CD8-positive, alpha-beta memory T cell (primary cell): ENCODE results near the gene DQX1. TPM values are rescaled to one million over a fixed set of nuclear protein-coding genes. Genes with fewer than 3 reads are reported as not detected.

Experiments
- CTCF ChIA-PET: fragments of 350-600 bp; sonication (Branson Sonifier 250); formaldehyde crosslinking; loops from one replicate; lab custom pipeline; 2021; ENCODE audit warnings: antibody characterized with exemption; lab: Charles Lee
- POLR2A ChIA-PET: fragments of 350-600 bp; sonication (Branson Sonifier 250); formaldehyde crosslinking; loops from one replicate; lab custom pipeline; 2021; ENCODE audit warnings: antibody characterized with exemption; lab: Charles Lee
- DNase-seq, 5 donors: peaks; one replicate each; pipeline versions ENCODE4 v3.0.0 to v3.0.0-alpha.2; 2020 to 2022; ENCODE audit warnings: mixed read lengths in 1 of 5
- H3K27ac ChIP-seq: one replicate; pipeline ENCODE4 v1.7.0; 2013; ENCODE audit warnings: low read depth, mild to moderate bottlenecking, low read length, moderate library complexity
- H3K27me3 ChIP-seq: 2 replicates; pipeline ENCODE4 v1.7.0; 2013; ENCODE audit warnings: low read length, mild to moderate bottlenecking; ENCODE audit not compliant: insufficient read depth, poor library complexity, severe bottlenecking
- H3K36me3 ChIP-seq: 2 replicates; pipeline ENCODE4 v1.7.0; 2013; ENCODE audit warnings: mild to moderate bottlenecking, low read length, moderate library complexity; ENCODE audit not compliant: insufficient read depth
- H3K4me1 ChIP-seq: 2 replicates; pipeline ENCODE4 v1.7.0; 2013; ENCODE audit warnings: mild to moderate bottlenecking, low read length, moderate library complexity; ENCODE audit not compliant: insufficient read depth
- H3K4me3 ChIP-seq: 2 replicates; pipeline ENCODE4 v1.7.0; 2013; ENCODE audit warnings: mild to moderate bottlenecking, low read length
- H3K9me3 ChIP-seq: 2 replicates; pipeline ENCODE4 v1.7.0; 2013; ENCODE audit warnings: mild to moderate bottlenecking, low read length
- H3K27ac Mint-ChIP-seq, 8 donors: one replicate each; pipeline ENCODE4 v1.8.0; 2020 to 2021; ENCODE audit warnings: mixed read lengths in 8 of 8, mild to moderate bottlenecking in 6 of 8, inconsistent platforms in 3 of 8, moderate library complexity in 3 of 8
- H3K27me3 Mint-ChIP-seq, 2 donors: one replicate each; pipeline ENCODE4 v1.8.0; 2020 to 2021; ENCODE audit warnings: mixed read lengths in 2 of 2, mild to moderate bottlenecking in 1 of 2, moderate library complexity in 1 of 2
- H3K36me3 Mint-ChIP-seq, 3 donors: one replicate each; pipeline ENCODE4 v1.8.0; 2020 to 2021; ENCODE audit warnings: mixed read lengths in 3 of 3, inconsistent platforms in 1 of 3, mild to moderate bottlenecking in 1 of 3
- H3K4me1 Mint-ChIP-seq, 3 donors: one replicate each; pipeline ENCODE4 v1.8.0; 2020 to 2021; ENCODE audit warnings: mixed read lengths in 3 of 3, inconsistent platforms in 1 of 3, mild to moderate bottlenecking in 1 of 3
- H3K4me3 Mint-ChIP-seq, 7 donors: one replicate each; pipeline ENCODE4 v1.8.0; 2020 to 2021; ENCODE audit warnings: mixed read lengths in 7 of 7, mild to moderate bottlenecking in 6 of 7, moderate library complexity in 4 of 7, inconsistent platforms in 2 of 7
- H3K9me3 Mint-ChIP-seq, 5 donors: one replicate each; pipeline ENCODE4 v1.8.0; 2020 to 2022; ENCODE audit warnings: mixed read lengths in 5 of 5, mild to moderate bottlenecking in 3 of 5, moderate library complexity in 2 of 5, inconsistent platforms in 1 of 5
- polyA plus RNA-seq: library from polyadenylated mRNA; unstranded; fragments of 300-500 nt; fragmentation: Illumina TruSeq; gene quantifications from one replicate; pipeline ENCODE4 v1.2.3, GENCODE V29; 2021
- total RNA-seq, 2 experiments: library from RNA; stranded (reverse); gene quantifications; one replicate each; pipeline ENCODE4 v1.2.3, GENCODE V29; 2021

DQX1 gene
- total and polyA plus RNA-seq, 3 experiments from 2014 or later = 0.51 to 0.83 TPM; not detected in 1

DNA sequence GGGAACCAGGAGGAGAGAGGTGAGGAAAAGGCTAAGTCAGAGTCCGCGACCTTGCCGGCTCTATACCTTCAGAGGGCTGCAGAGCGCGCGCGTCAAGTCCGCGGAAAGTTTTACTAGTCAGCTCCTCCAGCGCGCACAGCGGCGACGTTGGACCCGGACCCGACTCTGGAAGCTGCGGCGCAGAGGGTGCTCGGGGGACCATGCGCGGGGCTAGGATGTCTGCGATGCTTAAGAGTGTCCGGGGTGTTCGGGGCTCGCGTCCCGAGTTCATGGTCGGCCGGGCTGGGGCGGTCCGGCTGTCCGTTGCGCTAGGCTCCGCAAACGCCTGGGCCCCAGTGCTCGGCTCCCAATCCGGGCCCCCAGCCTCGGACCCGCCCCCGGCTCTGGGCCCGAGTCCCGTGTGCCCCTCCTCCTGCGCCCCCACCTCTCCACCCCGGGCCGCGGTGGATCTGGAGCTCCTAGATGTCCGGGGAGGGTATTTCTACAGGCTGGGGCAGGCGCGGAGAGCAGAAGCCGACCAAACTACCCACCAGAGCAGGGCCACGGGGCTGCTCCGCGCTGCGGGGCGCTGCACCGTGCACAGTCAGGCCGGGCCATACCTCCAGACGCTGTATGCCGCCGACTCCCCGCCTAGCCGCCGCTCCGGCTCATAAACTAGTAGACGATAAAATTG lies 26.6 kb downstream of the DQX1 start, which contains the start of gene LBX2:
Gene LBX2, minus strand, starts transcription at position 337 of the 673 bp plus-strand sequence. Its CDS starts 66 bp downstream, at position 271.
- peaks cover 20% of the 10 kb centered on the region for H3K27me3 ChIP-seq
- Mint-ChIP-seq H3K27me3 (peaks cover 36 to 55% of the 10 kb centered on the region in 2 donors), H3K27ac (peak within 1 kb of the TSS; percentile 36 to 92 (median 60)), H3K4me1 (peaks cover 29 to 52% (median 35%) of the 10 kb centered on the region in 3 donors), H3K36me3 (peaks cover 0 to 8% (median 2%) of the 10 kb centered on the region in 3 donors), H3K9me3 (peaks cover 0 to 2% (median 0%) of the 10 kb centered on the region in 5 donors), H3K4me3 (peak within 1 kb of the TSS; percentile 88 to 95 (median 91))
- CTCF ChIA-PET = interaction anchor here (0.7 to 1.8 kb wide), 4 partner anchors 10 to 45 kb away, joined by 3 to 7 read pairs (median 4); partner anchors contain the start of genes CCDC142 and TTC31
- H3K36me3 ChIP-seq = no peaks in the 10 kb centered on the region
- H3K9me3 ChIP-seq = no peaks in the 10 kb centered on the region
- no peak within 1 kb of the TSS for H3K27ac ChIP-seq
- no peak for DNase-seq
- peaks cover 33% of the 10 kb centered on the region for H3K4me1 ChIP-seq
- peak within 1 kb of the TSS; percentile 58 for H3K4me3 ChIP-seq
- POLR2A ChIA-PET = no interaction called here

DNA sequence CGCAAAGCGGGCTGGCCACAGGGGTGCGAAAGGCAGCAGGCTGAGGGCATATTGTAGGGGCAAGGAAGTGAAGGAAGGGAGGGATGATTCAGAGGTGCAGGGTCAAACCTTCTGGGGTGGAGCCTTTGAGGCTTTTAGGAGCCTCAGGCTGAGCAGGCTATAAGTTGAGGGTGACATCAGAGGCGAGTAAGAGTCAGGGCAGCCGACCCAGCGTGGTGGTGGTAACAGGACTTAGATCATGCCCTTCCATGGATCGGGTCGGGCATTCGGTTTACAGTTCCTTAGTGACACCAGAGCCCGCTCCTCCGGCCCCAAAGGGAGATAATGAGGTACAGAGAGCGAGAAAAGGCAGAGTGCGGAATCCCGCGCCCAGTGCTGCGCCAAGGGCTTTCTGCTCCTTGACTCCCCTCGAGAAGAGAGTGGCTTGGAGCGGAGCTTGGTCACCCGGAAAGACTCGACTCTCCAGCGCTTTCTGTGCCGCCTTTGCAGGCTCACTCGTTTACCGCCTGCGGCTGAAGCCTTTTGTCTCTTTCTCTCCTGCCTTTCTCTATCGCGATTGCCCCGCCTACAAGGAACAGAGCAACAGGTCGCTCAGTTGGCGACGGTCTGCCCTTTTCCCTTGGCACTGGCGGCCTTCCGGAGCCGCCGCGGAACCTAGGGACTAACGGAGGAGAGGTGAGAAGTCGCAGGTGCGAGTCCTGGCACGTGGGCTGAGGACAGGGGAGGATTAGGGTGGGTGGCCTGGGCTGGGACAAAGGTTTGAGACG lies 27.3 kb downstream of the DQX1 start:
- peaks cover 31% of the 10 kb centered on the region for H3K4me1 ChIP-seq
- peaks cover 27 to 45% (median 30%) of the 10 kb centered on the region in 3 donors for H3K4me1 Mint-ChIP-seq
- CTCF ChIA-PET = interaction anchor here (0.7 to 1.8 kb wide), 4 partner anchors 15 to 46 kb away, joined by 3 to 7 read pairs (median 4); partner anchors contain the start of genes CCDC142 and TTC31

DNA sequence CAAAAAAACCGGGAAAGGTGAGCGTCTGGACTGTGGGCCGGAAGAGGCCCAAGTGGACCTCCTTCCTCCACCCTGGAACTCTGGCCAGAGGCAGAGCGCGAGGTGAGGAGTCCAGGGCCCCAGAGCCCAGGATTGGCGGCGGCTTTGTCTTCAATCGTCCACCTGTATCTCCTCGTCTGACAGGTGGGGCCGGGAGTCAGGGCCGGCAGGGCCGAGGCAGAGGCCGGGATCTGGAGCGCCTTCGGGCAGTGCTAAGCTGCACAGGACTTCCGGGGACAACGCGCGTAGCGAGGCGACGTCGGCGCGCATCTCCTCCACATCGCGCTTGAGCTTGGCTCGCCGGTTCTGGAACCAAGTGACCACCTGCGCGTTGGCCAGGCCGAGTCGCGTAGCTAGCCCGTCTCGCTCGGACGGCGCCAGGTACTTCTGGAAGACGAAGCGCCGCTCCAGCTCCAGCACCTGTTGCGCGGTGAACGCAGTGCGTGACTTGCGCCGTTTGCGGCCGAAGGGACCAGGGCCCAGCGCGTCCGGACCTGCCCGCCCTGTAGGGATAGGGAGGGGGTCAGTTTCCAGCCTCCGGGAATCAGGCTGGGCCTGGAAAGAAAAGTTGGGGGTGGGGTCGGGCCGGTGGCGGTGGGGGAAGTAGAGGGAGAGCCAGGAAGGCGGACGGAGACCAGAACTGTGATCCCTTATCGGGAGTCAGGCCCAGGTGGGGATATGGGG lies 28.1 kb downstream of the DQX1 start:
- no peaks in the 10 kb centered on the region for H3K36me3 ChIP-seq
- CTCF ChIA-PET = interaction anchor here (0.7 to 1.0 kb wide), 3 partner anchors 14 to 34 kb away, joined by 3 read pairs; partner anchors contain the start of gene DQX1
- no peaks in the 10 kb centered on the region for H3K9me3 Mint-ChIP-seq
- DNase-seq = no peak
- H3K27me3 ChIP-seq = peaks cover 18% of the 10 kb centered on the region
- H3K4me1 ChIP-seq = peaks cover 24% of the 10 kb centered on the region
- no peaks in the 10 kb centered on the region for H3K9me3 ChIP-seq
- POLR2A ChIA-PET = interaction anchor here (1.1 kb wide), 1 partner anchor 25 kb away, joined by 3 read pairs; the partner anchor contains the start of gene MRPL53
- peak overlapping the region; percentile 58 for H3K4me3 ChIP-seq
- H3K27ac ChIP-seq = no peak overlapping the region
- peak overlapping the region in 7 of 8 donors; percentile 9 to 92 (median 56) for H3K27ac Mint-ChIP-seq
- peak overlapping the region; percentile 88 to 95 (median 91) for H3K4me3 Mint-ChIP-seq
- peaks cover 0 to 18% (median 7%) of the 10 kb centered on the region in 3 donors for H3K36me3 Mint-ChIP-seq
- peaks cover 34 to 42% of the 10 kb centered on the region in 2 donors for H3K27me3 Mint-ChIP-seq
- peaks cover 23 to 37% (median 27%) of the 10 kb centered on the region in 3 donors for H3K4me1 Mint-ChIP-seq

More for the DNA sequence above, 27.3 kb downstream of the DQX1 start:
- Histone ChIP-seq H3K27ac (no peak overlapping the region), H3K4me3 (peak overlapping the region; percentile 58), H3K9me3 (no peaks in the 10 kb centered on the region), H3K27me3 (peaks cover 20% of the 10 kb centered on the region), H3K36me3 (no peaks in the 10 kb centered on the region)
- peaks cover 0 to 12% (median 3%) of the 10 kb centered on the region in 3 donors for H3K36me3 Mint-ChIP-seq
- H3K9me3 Mint-ChIP-seq = no peaks in the 10 kb centered on the region
- peak overlapping the region in 7 of 8 donors; percentile 42 to 92 (median 64) for H3K27ac Mint-ChIP-seq
- peak overlapping the region; percentile 88 to 95 (median 91) for H3K4me3 Mint-ChIP-seq
- H3K27me3 Mint-ChIP-seq = peaks cover 34 to 48% of the 10 kb centered on the region in 2 donors
- DNase-seq = no peak
- POLR2A ChIA-PET = interaction anchor here (1.1 kb wide), 1 partner anchor 26 kb away, joined by 3 read pairs; the partner anchor contains the start of gene MRPL53

DNA sequence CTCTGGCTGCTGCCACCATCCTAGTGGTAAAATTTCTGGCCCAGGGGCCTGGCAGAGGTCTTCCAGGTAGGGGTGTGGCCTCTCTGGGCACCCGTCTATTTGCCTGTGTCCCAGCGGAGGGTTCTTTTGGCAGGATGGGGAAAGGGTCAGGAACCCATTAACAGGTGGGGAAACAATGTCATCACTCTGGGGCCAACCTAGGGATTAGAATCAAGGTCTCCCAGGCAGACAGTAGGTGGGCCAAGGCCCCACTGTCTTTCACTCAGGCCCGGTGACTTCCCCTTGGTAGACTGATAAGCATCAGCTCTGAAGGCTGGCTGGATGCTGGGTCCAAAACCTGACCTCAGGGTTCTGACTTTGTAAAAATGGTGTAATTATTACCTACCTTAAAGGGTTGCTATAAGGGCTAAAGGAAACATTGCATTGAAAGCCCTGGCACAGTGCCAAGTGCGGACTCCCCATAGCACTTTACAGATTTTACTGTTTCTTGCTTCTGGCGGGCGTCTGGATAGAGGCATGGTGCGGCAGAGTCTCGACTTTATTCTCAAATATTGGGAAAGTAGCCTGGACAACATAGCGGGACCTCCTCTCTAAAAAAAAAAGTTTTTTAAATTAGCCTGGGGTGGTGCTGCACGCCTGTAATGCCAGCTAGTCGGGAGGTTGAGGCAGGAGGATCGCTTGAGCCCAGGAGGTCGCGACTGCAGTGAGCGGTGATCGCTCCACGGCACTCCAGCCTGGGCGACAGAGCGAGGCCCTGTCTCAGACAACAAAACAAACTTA lies 28.8 kb downstream of the DQX1 start:
- peaks cover 30 to 36% of the 10 kb centered on the region in 2 donors for H3K27me3 Mint-ChIP-seq
- DNase-seq = no peak
- H3K4me3 Mint-ChIP-seq = peak overlapping the region; percentile 60 to 95 (median 91)
- Histone ChIP-seq H3K27me3 (peaks cover 11% of the 10 kb centered on the region), H3K4me3 (peak overlapping the region; percentile 58), H3K4me1 (peaks cover 20% of the 10 kb centered on the region), H3K27ac (no peak overlapping the region), H3K36me3 (peaks cover 5% of the 10 kb centered on the region), H3K9me3 (no peaks in the 10 kb centered on the region)
- H3K4me1 Mint-ChIP-seq = peaks cover 16 to 30% (median 20%) of the 10 kb centered on the region in 3 donors
- H3K9me3 Mint-ChIP-seq = no peaks in the 10 kb centered on the region
- CTCF ChIA-PET = interaction anchor here (0.7 to 1.3 kb wide), 4 partner anchors 13 to 35 kb away, joined by 3 read pairs; partner anchors contain the start of genes DQX1 and MRPL53
- peak overlapping the region in 2 of 8 donors; percentile 9 to 26 for H3K27ac Mint-ChIP-seq
- peaks cover 0 to 26% (median 10%) of the 10 kb centered on the region in 3 donors for H3K36me3 Mint-ChIP-seq
- POLR2A ChIA-PET = interaction anchor here (1.1 kb wide), 1 partner anchor 24 kb away, joined by 3 read pairs; the partner anchor contains the start of gene MRPL53

DNA sequence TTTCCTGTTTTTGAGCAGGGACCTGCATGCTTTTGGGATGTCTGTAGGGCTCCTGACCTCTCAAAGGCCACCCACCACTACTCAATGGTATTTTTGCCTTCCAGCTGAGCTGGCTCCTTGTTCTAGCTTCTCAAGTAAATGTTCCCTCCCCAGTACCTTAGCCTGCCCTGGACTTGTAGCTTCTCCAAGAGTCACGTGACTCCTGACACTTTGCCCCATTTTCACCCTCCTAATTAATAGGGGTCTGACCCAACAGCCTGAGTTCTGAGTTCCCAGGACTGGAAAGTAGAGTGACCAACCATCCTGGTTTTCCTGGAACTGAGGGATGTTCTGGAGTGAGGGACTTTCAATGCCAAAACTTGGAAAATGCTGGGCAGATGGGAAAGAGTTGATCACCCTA lies 30.6 kb downstream of the DQX1 start:
- peaks cover 11% of the 10 kb centered on the region for H3K27me3 ChIP-seq
- no peak overlapping the region for H3K27ac ChIP-seq
- H3K4me1 ChIP-seq = peaks cover 20% of the 10 kb centered on the region
- ChIA-PET POLR2A (no interaction called here), CTCF (interaction anchor here (1.7 kb wide), 1 partner anchor 10 kb away, joined by 6 read pairs; no protein-coding TSS in a partner anchor)
- H3K9me3 Mint-ChIP-seq = no peaks in the 10 kb centered on the region
- H3K36me3 ChIP-seq = peaks cover 22% of the 10 kb centered on the region
- H3K27me3 Mint-ChIP-seq = peaks cover 17 to 18% of the 10 kb centered on the region in 2 donors
- H3K9me3 ChIP-seq = no peaks in the 10 kb centered on the region
- peak overlapping the region in 3 of 8 donors; percentile 34 to 69 (median 63) for H3K27ac Mint-ChIP-seq
- peak overlapping the region in 2 of 7 donors; percentile 13 to 39 for H3K4me3 Mint-ChIP-seq
- H3K36me3 Mint-ChIP-seq = peaks cover 7 to 43% (median 14%) of the 10 kb centered on the region in 3 donors
- DNase-seq = no peak
- H3K4me1 Mint-ChIP-seq = peaks cover 12 to 26% (median 18%) of the 10 kb centered on the region in 3 donors
- no peak overlapping the region for H3K4me3 ChIP-seq

DNA sequence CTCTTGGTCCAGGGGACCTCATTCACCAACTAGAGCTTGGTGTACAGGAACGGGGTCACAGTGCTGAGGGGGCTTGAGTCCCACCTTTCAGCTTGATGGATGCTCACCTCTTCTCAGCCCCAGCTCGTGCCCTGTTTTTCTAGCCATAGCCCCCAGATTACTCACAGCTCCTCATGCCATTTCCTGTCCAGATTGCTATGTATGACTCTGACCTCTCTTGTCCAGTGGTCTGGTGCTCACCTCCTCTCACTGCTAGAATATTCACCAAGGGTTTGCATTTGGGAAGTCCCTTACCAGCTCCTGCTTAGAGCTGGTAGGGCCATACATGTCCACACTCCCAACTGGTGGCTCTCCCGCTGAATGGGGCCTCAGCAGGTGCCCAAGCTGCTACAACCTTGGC lies 32.5 kb downstream of the DQX1 start:
- Mint-ChIP-seq H3K9me3 (no peaks in the 10 kb centered on the region), H3K4me1 (peaks cover 5 to 11% (median 11%) of the 10 kb centered on the region in 3 donors), H3K27me3 (peaks cover 4% of the 10 kb centered on the region in 2 donors), H3K4me3 (no peak overlapping the region), H3K36me3 (peaks cover 7 to 58% (median 16%) of the 10 kb centered on the region in 3 donors), H3K27ac (peak overlapping the region in 1 of 8 donors; percentile 40)
- H3K4me1 ChIP-seq = peaks cover 9% of the 10 kb centered on the region
- H3K27me3 ChIP-seq = peaks cover 3% of the 10 kb centered on the region
- no peak overlapping the region for H3K27ac ChIP-seq
- ChIA-PET CTCF (interaction anchor here (1.0 to 1.2 kb wide), 2 partner anchors 11 to 38 kb away, joined by 4 to 10 read pairs; partner anchors contain the start of genes CCDC142 and TTC31), POLR2A (no interaction called here)
- peaks cover 24% of the 10 kb centered on the region for H3K36me3 ChIP-seq
- no peak for DNase-seq
- H3K4me3 ChIP-seq = no peak overlapping the region
- no peaks in the 10 kb centered on the region for H3K9me3 ChIP-seq
